Neuron (in vitro differentiated cells): ENCODE data around the gene ARSG.
"Not testable (repeated sequence)": the region's sequence is repeated elsewhere in the genome, so short reads cannot be mapped to it uniquely, and the experiment has no call there.

Experiments used
- H2AFZ ChIP-seq: one replicate; pipeline ENCODE4 v1.6.1; 2013; ENCODE audit warnings: low read depth, mild to moderate bottlenecking, inconsistent platforms, low read length, moderate library complexity
- H3K27me3 ChIP-seq: one replicate; pipeline ENCODE4 v1.6.1; 2013; ENCODE audit warnings: low read length; ENCODE audit not compliant: insufficient read depth
- H3K36me3 ChIP-seq: one replicate; pipeline ENCODE4 v1.6.1; 2013; ENCODE audit warnings: low read length; ENCODE audit not compliant: insufficient read depth
- H3K4me1 ChIP-seq: one replicate; pipeline ENCODE4 v1.6.1; 2013; ENCODE audit warnings: low read length; ENCODE audit not compliant: insufficient read depth
- H3K4me3 ChIP-seq: 2 replicates; pipeline ENCODE4 v1.5.1; 2013; ENCODE audit warnings: mild to moderate bottlenecking, low read length, moderate library complexity
- H3K9me3 ChIP-seq: one replicate; pipeline ENCODE4 v1.6.1; 2013; ENCODE audit warnings: low read length

ARSG gene

DNA sequence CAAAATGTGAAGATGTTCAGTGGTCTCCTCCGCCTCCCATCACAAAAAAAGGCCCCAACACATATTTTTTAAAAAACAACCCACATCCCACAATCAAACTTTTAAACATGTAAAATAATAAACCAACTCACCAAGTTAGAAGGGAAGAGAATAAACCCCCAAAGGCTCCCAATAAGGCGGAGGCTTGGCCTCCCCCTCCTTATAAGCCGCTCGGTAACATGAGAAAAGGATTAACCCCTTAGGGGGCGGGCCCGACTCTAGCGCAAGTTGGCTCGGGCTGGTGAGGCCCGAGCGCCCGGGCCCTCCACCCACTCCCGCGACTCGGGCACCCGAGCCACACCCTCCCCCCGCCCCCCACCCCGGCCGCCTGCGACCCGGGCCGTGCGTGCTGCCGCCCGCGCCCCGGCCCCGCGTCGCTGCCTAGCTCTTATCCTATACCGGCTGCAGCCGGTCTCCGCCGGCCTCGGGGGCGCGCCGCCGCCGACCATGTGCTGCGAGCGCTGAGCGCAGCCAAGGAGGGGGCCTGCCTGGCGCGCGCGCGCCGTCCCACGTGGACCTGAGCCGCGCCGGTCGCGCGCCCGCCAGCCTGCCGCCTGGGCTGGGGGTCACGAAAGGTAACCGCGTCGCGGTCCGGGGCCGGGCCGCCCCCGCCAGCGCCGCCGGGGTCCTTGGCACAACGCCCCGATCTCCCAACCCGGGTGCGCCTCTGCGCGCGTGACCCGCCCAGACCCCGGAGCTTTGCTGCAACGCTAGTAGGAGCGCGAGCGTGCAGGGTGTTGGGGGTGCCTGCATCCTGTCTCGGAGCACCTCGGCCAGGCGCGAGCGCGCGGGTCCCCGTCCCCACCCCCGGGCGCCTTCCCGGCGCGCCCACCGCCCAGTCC, at the start of gene ARSG, which contains the start of gene SLC16A6:
TSS of gene ARSG (plus strand) at position 541 of the 881 bp plus-strand sequence. CDS start 15,999 bp downstream, outside the sequence.
TSS of gene SLC16A6 (minus strand) at position 173 of the 881 bp plus-strand sequence. CDS start 12,807 bp downstream, outside the sequence.
- Histone ChIP-seq H2AFZ (peak within 1 kb of the TSS; percentile 79), H3K4me3 (peak within 1 kb of the TSS; percentile 76), H3K9me3 (no peaks in the 10 kb centered on the region), H3K27me3 (no peaks in the 10 kb centered on the region), H3K4me1 (peaks cover 32% of the 10 kb centered on the region), H3K36me3 (no peaks in the 10 kb centered on the region)

DNA sequence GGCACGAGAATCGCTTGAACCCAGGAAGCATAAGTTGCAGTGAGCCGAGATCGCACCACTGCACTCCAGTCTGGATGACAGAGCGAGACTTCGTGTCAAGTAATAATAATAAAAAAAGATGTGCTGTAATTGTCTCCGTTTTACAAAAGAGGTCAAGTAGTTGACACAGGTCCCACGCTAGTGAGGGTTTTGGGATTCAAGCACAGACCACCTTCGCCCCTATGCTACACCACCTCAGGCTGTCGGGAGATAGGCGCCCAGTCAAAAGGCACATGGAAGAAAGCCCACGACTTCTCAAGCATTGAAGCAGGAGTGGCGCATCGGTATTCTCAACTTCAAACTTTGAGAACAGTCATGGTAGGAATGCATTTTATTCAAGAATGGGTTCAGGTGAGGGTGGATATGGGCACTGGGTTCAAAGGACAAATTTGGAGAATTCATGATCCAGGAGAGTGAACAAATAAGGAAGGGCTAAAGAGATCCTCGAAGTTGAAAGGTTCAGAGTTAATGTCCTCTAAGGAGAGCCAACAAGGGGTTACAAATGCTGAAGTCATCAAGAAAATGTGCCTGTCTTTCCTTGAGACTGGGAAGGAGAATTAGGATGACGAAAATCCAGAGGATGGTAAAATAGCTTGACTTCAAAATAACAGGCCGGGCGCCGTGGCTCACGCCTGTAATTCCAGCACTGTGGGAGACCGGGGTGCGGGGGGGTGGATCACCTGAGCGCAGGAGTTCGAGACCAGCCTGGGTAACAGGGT, 44.8 kb upstream of the ARSG start:
- Histone ChIP-seq H2AFZ (no peak overlapping the region), H3K4me1 (peaks cover 18% of the 10 kb centered on the region), H3K27me3 (no peaks in the 10 kb centered on the region), H3K4me3 (no peak overlapping the region), H3K36me3 (peaks cover 13% of the 10 kb centered on the region), H3K9me3 (no peaks in the 10 kb centered on the region)

DNA sequence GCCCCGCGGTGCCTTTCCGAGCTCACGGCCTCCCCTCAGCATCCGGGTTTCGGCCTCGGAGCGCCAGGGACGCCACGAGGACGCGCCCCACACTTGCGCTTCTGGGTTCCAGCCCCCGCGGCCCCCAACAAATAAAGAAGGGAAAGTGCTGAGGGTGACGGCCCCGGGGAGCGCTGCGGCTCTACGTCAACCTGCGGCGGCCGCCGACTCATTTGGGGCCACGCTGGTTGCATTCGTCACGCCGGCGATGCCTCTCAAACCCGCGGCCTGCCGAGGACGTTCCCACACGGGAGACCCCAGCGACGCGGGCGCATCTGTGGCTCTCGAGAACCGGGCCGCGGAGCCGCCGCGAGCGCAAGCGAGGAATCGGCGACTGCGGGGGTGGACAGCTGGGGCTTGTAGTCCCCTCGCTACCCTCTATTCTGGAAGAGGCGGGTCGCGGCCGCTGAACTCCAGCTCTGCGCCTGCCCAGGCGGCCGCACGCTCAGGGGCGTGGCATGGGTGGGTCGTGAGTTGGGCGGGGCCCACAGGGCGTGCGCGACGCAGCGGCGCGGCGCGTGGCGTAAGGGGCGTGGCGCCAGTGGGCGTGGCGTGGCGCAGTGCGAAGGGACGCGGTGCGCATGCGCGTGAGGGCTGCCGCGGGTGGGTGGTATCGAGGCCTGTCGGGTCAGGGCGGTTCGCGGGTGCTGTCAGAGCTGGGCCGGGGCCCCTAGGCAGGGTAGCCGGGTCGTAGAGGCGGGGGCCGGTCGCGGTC, 43.7 kb upstream of the ARSG start, which contains the start of gene AMZ2:
TSS of gene AMZ2 (plus strand) at position 599 of the 754 bp plus-strand sequence. CDS start 2,145 bp downstream, outside the sequence.
- H3K4me3 ChIP-seq: peak within 1 kb of the TSS; percentile 96
- H3K36me3 ChIP-seq: peaks cover 22% of the 10 kb centered on the region
- no peaks in the 10 kb centered on the region for H3K27me3 ChIP-seq
- H2AFZ ChIP-seq: peak within 1 kb of the TSS; percentile 91
- H3K9me3 ChIP-seq: no peaks in the 10 kb centered on the region
- peaks cover 18% of the 10 kb centered on the region for H3K4me1 ChIP-seq

DNA sequence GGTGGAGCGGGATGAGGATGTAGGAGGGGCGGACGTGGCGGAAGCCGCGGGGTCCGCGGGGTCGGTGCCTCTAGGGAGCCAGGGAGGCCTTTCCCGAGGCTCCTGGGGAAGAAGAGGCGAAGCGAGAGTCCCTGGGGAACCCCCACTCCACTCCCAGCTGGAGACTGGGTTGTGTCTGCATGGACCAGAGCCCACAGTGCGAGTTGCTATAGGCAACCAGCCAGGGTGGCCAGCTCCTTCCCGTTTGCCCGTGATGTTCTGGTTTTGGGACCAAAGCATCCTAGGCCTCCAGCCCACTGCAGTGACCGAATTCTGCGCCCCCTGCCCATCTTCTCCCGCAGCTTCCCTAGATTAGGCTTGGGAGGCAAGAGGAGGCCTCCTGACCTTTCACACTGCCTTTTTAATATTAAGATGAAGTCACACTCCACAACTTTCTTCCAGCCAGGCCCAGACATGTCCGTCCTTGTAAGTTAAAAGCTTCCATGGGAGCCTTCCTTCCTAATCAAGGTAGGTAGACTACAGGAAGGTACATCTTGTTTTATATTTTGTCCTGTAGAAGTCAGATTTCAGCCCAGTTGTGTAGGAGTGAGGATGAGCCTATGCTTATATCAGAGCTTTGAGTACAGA, 43.0 kb upstream of the ARSG start:
- H3K9me3 ChIP-seq: no peaks in the 10 kb centered on the region
- H3K36me3 ChIP-seq: peaks cover 27% of the 10 kb centered on the region
- H3K4me1 ChIP-seq: peaks cover 18% of the 10 kb centered on the region
- H3K4me3 ChIP-seq: peak overlapping the region; percentile 96
- H3K27me3 ChIP-seq: no peaks in the 10 kb centered on the region
- H2AFZ ChIP-seq: no peak overlapping the region

GRCh38 chr17:68248891-68249290, 42.4 kb upstream of the ARSG start:
- Histone ChIP-seq H3K27me3 (no peaks in the 10 kb centered on the region), H3K4me1 (peaks cover 18% of the 10 kb centered on the region), H3K9me3 (no peaks in the 10 kb centered on the region), H2AFZ (no peak overlapping the region), H3K4me3 (peak overlapping the region; percentile 96), H3K36me3 (peaks cover 31% of the 10 kb centered on the region)

DNA sequence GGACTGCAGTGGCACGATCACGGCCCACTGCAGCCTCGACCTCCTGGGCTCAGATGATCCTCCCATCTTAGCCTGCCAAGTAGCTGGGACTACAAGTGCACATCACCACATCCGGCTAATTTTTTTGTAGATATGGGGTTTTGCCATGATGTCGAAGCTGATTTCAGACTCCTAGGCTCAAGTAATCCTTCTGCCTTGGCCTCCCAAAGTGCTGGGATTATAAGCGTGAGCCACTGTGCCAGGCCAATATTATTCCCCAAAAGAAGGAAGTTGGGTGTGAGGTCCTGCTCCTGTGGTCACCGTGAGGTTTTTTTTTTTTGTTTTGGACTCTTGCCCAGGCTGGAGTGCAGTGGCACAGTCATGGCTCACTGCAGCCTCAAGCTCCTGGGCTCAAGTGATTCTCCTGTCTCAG, 41.9 kb upstream of the ARSG start:
- H3K27me3 ChIP-seq: no peaks in the 10 kb centered on the region
- H3K9me3 ChIP-seq: no peaks in the 10 kb centered on the region
- peaks cover 18% of the 10 kb centered on the region for H3K4me1 ChIP-seq
- peaks cover 36% of the 10 kb centered on the region for H3K36me3 ChIP-seq
- no peak overlapping the region for H2AFZ ChIP-seq
- peak overlapping the region; percentile 96 for H3K4me3 ChIP-seq

DNA sequence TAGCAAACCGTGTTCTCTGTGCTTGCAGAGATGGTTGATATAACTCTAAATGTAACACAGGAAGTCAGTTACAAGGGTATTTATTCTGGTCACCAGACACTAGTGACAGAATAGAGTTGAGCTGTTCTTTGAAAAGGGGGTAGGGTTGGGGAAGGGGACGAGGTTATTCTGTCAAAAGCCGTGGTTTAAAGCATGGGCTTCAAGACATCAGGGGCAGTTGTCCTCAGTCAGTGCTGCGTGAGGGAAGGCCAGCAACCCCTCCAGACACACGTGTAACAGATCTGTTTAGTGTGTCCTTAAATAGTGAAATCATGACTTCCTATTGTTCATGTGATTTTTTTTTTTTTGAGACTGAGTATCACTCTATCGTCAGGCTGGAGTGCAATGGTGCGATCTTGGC, 37.9 kb upstream of the ARSG start:
- H3K4me1 ChIP-seq: peaks cover 13% of the 10 kb centered on the region
- not testable (repeated sequence) for H3K9me3 ChIP-seq, H2AFZ ChIP-seq, H3K4me3 ChIP-seq, H3K27me3 ChIP-seq
- peaks cover 63% of the 10 kb centered on the region for H3K36me3 ChIP-seq

DNA sequence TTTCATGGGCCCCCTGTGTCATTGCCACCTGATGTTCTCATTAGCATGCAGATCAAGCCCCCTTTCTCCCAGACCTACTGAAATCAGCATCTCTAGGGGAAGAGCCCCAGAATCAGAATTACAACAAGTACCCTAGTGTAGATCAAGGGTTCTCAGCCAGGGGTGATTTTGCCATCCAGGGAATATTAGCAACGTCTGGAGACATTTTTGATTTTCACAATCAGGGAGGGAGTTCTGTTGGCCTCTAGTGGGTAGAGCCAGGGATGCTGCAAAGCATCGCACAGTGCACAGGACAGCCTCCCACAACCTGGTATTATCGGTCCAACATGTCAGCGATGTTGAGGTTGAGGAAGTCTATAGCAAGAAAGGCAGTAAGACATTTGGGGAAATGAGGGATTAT, 36.1 kb upstream of the ARSG start:
- H3K36me3 ChIP-seq: peaks cover 60% of the 10 kb centered on the region
- no peak overlapping the region for H3K4me3 ChIP-seq
- H3K27me3 ChIP-seq: no peaks in the 10 kb centered on the region
- peaks cover 2% of the 10 kb centered on the region for H3K4me1 ChIP-seq
- no peak overlapping the region for H2AFZ ChIP-seq
- no peaks in the 10 kb centered on the region for H3K9me3 ChIP-seq

- Histone ChIP-seq H3K4me3 (no peak overlapping the region), H3K27me3 (no peaks in the 10 kb centered on the region), H3K4me1 (peaks cover 2% of the 10 kb centered on the region), H3K9me3 (no peaks in the 10 kb centered on the region), H3K36me3 (peaks cover 53% of the 10 kb centered on the region), H2AFZ (no peak overlapping the region)
Measured at GRCh38 chr17:68255731-68256538, 35.4 kb upstream of the ARSG start.

- H3K9me3 ChIP-seq: not testable (repeated sequence)
Measured at GRCh38 chr17:68256701-68257100, 34.6 kb upstream of the ARSG start.

GRCh38 chr17:68257934-68258333, 33.4 kb upstream of the ARSG start:
- Histone ChIP-seq H3K27me3 (no peaks in the 10 kb centered on the region), H3K9me3 (no peaks in the 10 kb centered on the region), H3K36me3 (peaks cover 38% of the 10 kb centered on the region), H3K4me3 (no peak overlapping the region), H2AFZ (no peak overlapping the region), H3K4me1 (peaks cover 2% of the 10 kb centered on the region)

More at GRCh38 chr17:68256701-68257100, 34.6 kb upstream of the ARSG start:
- peaks cover 48% of the 10 kb centered on the region for H3K36me3 ChIP-seq
- not testable (repeated sequence) for H3K4me1 ChIP-seq, H3K4me3 ChIP-seq, H3K27me3 ChIP-seq, H2AFZ ChIP-seq
